DOHH2 (cell line): ENCODE data around the gene SENP5.

Source experiments
- H3F3A ChIP-seq: fragments of 200-600 bp; sonication (generic), shearing (Covaris generic); 2 replicates; pipeline ENCODE4 v1.6.0; 2016; ENCODE audit warnings: antibody characterized with exemption, mild to moderate bottlenecking; ENCODE audit not compliant: control insufficient read depth, insufficient read depth
- H3K27ac ChIP-seq: fragments of 200-600 bp; sonication (generic); 2 replicates; pipeline ENCODE4 v1.5.1; 2014; ENCODE audit warnings: low read depth, mild to moderate bottlenecking, low read length, moderate library complexity
- H3K27me3 ChIP-seq: fragments of 200-600 bp; sonication (generic); 2 replicates; pipeline ENCODE4 v1.6.1; 2014; ENCODE audit warnings: mild to moderate bottlenecking, low read length, mixed read lengths; ENCODE audit not compliant: control insufficient read depth
- H3K36me3 ChIP-seq: fragments of 200-600 bp; sonication (generic); 2 replicates; pipeline ENCODE4 v1.6.1; 2014; ENCODE audit warnings: mild to moderate bottlenecking, low read length, moderate library complexity, mixed read lengths; ENCODE audit not compliant: control insufficient read depth
- H3K4me1 ChIP-seq: fragments of 200-600 bp; sonication (generic); 2 replicates; pipeline ENCODE4 v1.6.1; 2014; ENCODE audit warnings: mild to moderate bottlenecking, low read length, mixed read lengths; ENCODE audit not compliant: control insufficient read depth
- H3K4me2 ChIP-seq: fragments of 200-600 bp; sonication (generic); 2 replicates; pipeline ENCODE4 v1.6.0; 2014; ENCODE audit warnings: mild to moderate bottlenecking, low read length, moderate library complexity
- H3K4me3 ChIP-seq: fragments of 200-600 bp; sonication (generic); 2 replicates; pipeline ENCODE4 v1.5.1; 2014; ENCODE audit warnings: mild to moderate bottlenecking, low read length, mixed read lengths
- H3K79me2 ChIP-seq: fragments of 200-600 bp; sonication (generic); 2 replicates; pipeline ENCODE4 v1.6.1; 2014; ENCODE audit warnings: mild to moderate bottlenecking, low read length, mixed read lengths; ENCODE audit not compliant: control insufficient read depth
- H3K9me2 ChIP-seq: fragments of 200-600 bp; sonication (generic); replicated peaks from 2 replicates; pipeline ENCODE4 v1.6.1; 2014; ENCODE audit warnings: mild to moderate bottlenecking, low read length, mixed read lengths; ENCODE audit not compliant: control insufficient read depth
- H3K9me3 ChIP-seq: fragments of 200-600 bp; sonication (generic); 2 replicates; pipeline ENCODE4 v1.6.1; 2014; ENCODE audit warnings: antibody characterized with exemption, low read length, mixed read lengths; ENCODE audit not compliant: control insufficient read depth, insufficient read depth
- H4K20me1 ChIP-seq: fragments of 200-600 bp; sonication (generic); 2 replicates; pipeline ENCODE4 v1.6.0; 2014; ENCODE audit warnings: low read depth, mild to moderate bottlenecking, antibody characterized with exemption, low read length, moderate library complexity; ENCODE audit not compliant: control insufficient read depth, insufficient read depth
- CTCF ChIP-seq: fragments of 200-600 bp; sonication (generic); IDR thresholded peaks from one replicate; pipeline ENCODE4 v1.5.1; 2014; ENCODE audit warnings: antibody characterized with exemption, mild to moderate bottlenecking, low read depth, low read length; ENCODE audit not compliant: poor library complexity, severe bottlenecking
- EZH2phosphoT487 ChIP-seq: fragments of 200-600 bp; sonication (generic); IDR thresholded peaks from 2 replicates; pipeline ENCODE4 v1.6.1; 2017; ENCODE audit warnings: borderline replicate concordance, mild to moderate bottlenecking, antibody characterized with exemption, low read length, moderate library complexity, mixed read lengths

SENP5 gene

GRCh38 chr3:196896229-196896628 is 28.5 kb downstream of the SENP5 start:
- H3K4me1 ChIP-seq = no peaks in the 10 kb centered on the region
- H3K4me2 ChIP-seq = no peak overlapping the region
- H3F3A ChIP-seq = no peaks in the 10 kb centered on the region
- H3K9me2 ChIP-seq = no peaks in the 10 kb centered on the region
- peaks cover 62% of the 10 kb centered on the region for H3K79me2 ChIP-seq
- TF ChIP-seq CTCF (no peak), EZH2phosphoT487 (no peak)
- H3K27ac ChIP-seq = no peak overlapping the region
- H3K9me3 ChIP-seq = no peaks in the 10 kb centered on the region
- H4K20me1 ChIP-seq = no peaks in the 10 kb centered on the region
- H3K4me3 ChIP-seq = no peak overlapping the region
- H3K36me3 ChIP-seq = peaks cover 18% of the 10 kb centered on the region
- H3K27me3 ChIP-seq = no peaks in the 10 kb centered on the region

GRCh38 chr3:196901768-196902167 is 34.0 kb downstream of the SENP5 start:
- no peaks in the 10 kb centered on the region for H3F3A ChIP-seq
- peaks cover 51% of the 10 kb centered on the region for H3K36me3 ChIP-seq
- TF ChIP-seq EZH2phosphoT487 (no peak), CTCF (no peak)

GRCh38 chr3:196902296-196902695 is 34.6 kb downstream of the SENP5 start:
- H3K27me3 ChIP-seq = no peaks in the 10 kb centered on the region
- H3K79me2 ChIP-seq = peaks cover 5% of the 10 kb centered on the region
- no peaks in the 10 kb centered on the region for H4K20me1 ChIP-seq
- peaks cover 53% of the 10 kb centered on the region for H3K36me3 ChIP-seq
- no peaks in the 10 kb centered on the region for H3K9me3 ChIP-seq
- no peak overlapping the region for H3K27ac ChIP-seq
- no peaks in the 10 kb centered on the region for H3K4me1 ChIP-seq
- no peaks in the 10 kb centered on the region for H3F3A ChIP-seq
- TF ChIP-seq EZH2phosphoT487 (no peak), CTCF (no peak)
- no peaks in the 10 kb centered on the region for H3K9me2 ChIP-seq
- H3K4me3 ChIP-seq = no peak overlapping the region
- no peak overlapping the region for H3K4me2 ChIP-seq

More at GRCh38 chr3:196901768-196902167, 34.0 kb downstream of the SENP5 start:
- Histone ChIP-seq H3K4me1 (no peaks in the 10 kb centered on the region), H3K79me2 (peaks cover 10% of the 10 kb centered on the region), H4K20me1 (no peaks in the 10 kb centered on the region), H3K9me3 (no peaks in the 10 kb centered on the region), H3K27ac (no peak overlapping the region), H3K9me2 (no peaks in the 10 kb centered on the region), H3K4me2 (no peak overlapping the region), H3K27me3 (no peaks in the 10 kb centered on the region), H3K4me3 (no peak overlapping the region)
